Endothelial cell of umbilical vein (primary cell): ENCODE measurements around the gene GOLPH3L. TPM values are rescaled to one million over a fixed set of nuclear protein-coding genes. Genes with fewer than 3 reads are reported as not detected.

Experiments used
- BruUV-seq: library from RNA; stranded (reverse); fragments of 400-500 nt; replicated peaks from 2 replicates; lab custom pipeline; 2021; lab: Mats Ljungman, UMichigan
- CTCF ChIA-PET: fragments of 300-600, 350-600 bp; sonication (Branson Sonifier 250); formaldehyde crosslinking; loops from one replicate; lab custom pipeline; 2021; ENCODE audit warnings: antibody characterized with exemption, inconsistent platforms; lab: Charles Lee
- POLR2A ChIA-PET: fragments of 300-600, 350-600 bp; sonication (Branson Sonifier 250); formaldehyde crosslinking; loops from one replicate; lab custom pipeline; 2021; ENCODE audit warnings: antibody characterized with exemption, inconsistent platforms; lab: Charles Lee
- DNase-seq: peaks from one replicate; pipeline ENCODE4 v3.0.0-alpha.2; 2011; ENCODE audit warnings: low read depth, low spot score
- FAIRE-seq: peaks from 2 replicates; lab custom pipeline; 2011; peaks lifted over from hg19 to GRCh38; lab: Jason Lieb, UNC
- H2AFZ ChIP-seq: 2 replicates; pipeline ENCODE4 v1.6.0; 2012; ENCODE audit warnings: low read depth, low read length, control low read depth, inconsistent platforms
- H3K27ac ChIP-seq: 2 replicates; pipeline ENCODE4 v1.5.1; 2011; ENCODE audit warnings: low read depth, mild to moderate bottlenecking, control low read depth, low read length, moderate library complexity; ENCODE audit not compliant: insufficient read depth
- H3K27me3 ChIP-seq, 2 experiments: 2 replicates each; pipeline versions ENCODE4 v1.6.0 to v1.6.1; 2011; ENCODE audit warnings: low read length in 2 of 2, mixed read lengths in 1 of 2; ENCODE audit not compliant: control insufficient read depth in 2 of 2, insufficient read depth in 2 of 2
- H3K36me3 ChIP-seq, 2 experiments: 2 replicates in 1 of 2; 3 replicates in 1 of 2; pipeline ENCODE4 v1.5.1; 2011; ENCODE audit warnings: low read length in 2 of 2, mild to moderate bottlenecking in 1 of 2, moderate library complexity in 1 of 2; ENCODE audit not compliant: control insufficient read depth in 2 of 2, insufficient read depth in 2 of 2; ENCODE audit errors: extremely low read depth in 1 of 2
- H3K4me1 ChIP-seq: 3 replicates; pipeline ENCODE4 v1.5.1; 2011; ENCODE audit warnings: mild to moderate bottlenecking, low read length; ENCODE audit not compliant: control insufficient read depth, insufficient read depth; ENCODE audit errors: extremely low read depth
- H3K4me2 ChIP-seq: 2 replicates; pipeline ENCODE4 v1.6.1; 2011; ENCODE audit warnings: low read length, control low read depth, mixed read lengths; ENCODE audit not compliant: insufficient read depth
- H3K4me3 ChIP-seq, 3 experiments: fragments of 200-600 bp in 1 of 3; sonication (generic), shearing (Covaris generic) in 1 of 3; replicated peaks in 1 of 3; 2 replicates each; pipeline ENCODE4 v1.5.1; 2011 to 2016; ENCODE audit warnings: control low read depth in 3 of 3, low read length in 3 of 3, mild to moderate bottlenecking in 2 of 3, inconsistent platforms in 1 of 3, low read depth in 1 of 3, moderate library complexity in 1 of 3; ENCODE audit not compliant: insufficient read depth in 1 of 3
- H3K79me2 ChIP-seq: 2 replicates; pipeline ENCODE4 v1.6.0; 2012; ENCODE audit warnings: low read length, inconsistent platforms; ENCODE audit not compliant: control insufficient read depth, insufficient read depth
- H3K9ac ChIP-seq: replicated peaks from 2 replicates; pipeline ENCODE3; 2011; ENCODE audit warnings: low read length, control low read depth; ENCODE audit not compliant: insufficient read depth; ENCODE audit errors: extremely low read depth
- H3K9me1 ChIP-seq: replicated peaks from 3 replicates; pipeline ENCODE4 v1.6.0; 2011; ENCODE audit warnings: mild to moderate bottlenecking, low read length; ENCODE audit not compliant: control insufficient read depth, insufficient read depth; ENCODE audit errors: extremely low read depth
- H3K9me3 ChIP-seq: replicated peaks from 2 replicates; pipeline ENCODE4 v1.5.1; 2012; ENCODE audit warnings: low read length, inconsistent platforms; ENCODE audit not compliant: control insufficient read depth, insufficient read depth
- H4K20me1 ChIP-seq: replicated peaks from 2 replicates; pipeline ENCODE3; 2011; ENCODE audit warnings: mild to moderate bottlenecking, low read length; ENCODE audit not compliant: control insufficient read depth, insufficient read depth; ENCODE audit errors: extremely low read depth
- EZH2 ChIP-seq: IDR thresholded peaks from 2 replicates; pipeline ENCODE4 v1.6.1; 2012; ENCODE audit warnings: borderline replicate concordance, low read depth, mild to moderate bottlenecking, moderate library complexity, low read length, inconsistent platforms; ENCODE audit not compliant: severe bottlenecking
- JUN ChIP-seq: IDR thresholded peaks from 2 replicates; pipeline ENCODE4 v1.6.1; 2011; ENCODE audit warnings: borderline replicate concordance, low read depth; ENCODE audit not compliant: insufficient read length, insufficient read depth
- dilution Hi-C: fragments of 300-500 bp; cut with MboI; formaldehyde crosslinking; loops from one replicate; pipeline ENCODE4 v1.15.0; 2019; ENCODE audit warnings: low sequenced_read_pairs; ENCODE audit not compliant: extremely low pct_ligation_motif_present
- intact Hi-C: fragments of 100-400 bp; cut with micrococcal nuclease; formaldehyde crosslinking; loops from one replicate; pipeline ENCODE4 v1.10.0; 2022
- polyA plus RNA-seq, 4 experiments: library from polyadenylated mRNA; depleted of rRNA in 3 of 4; stranded (reverse) in 3 of 4; unstranded in 1 of 4; fragments of >200 nt; gene quantifications; 2 replicates each; pipeline versions ENCODE4 v1.2.1 to v1.2.3, GENCODE V29; 2011 to 2012; ENCODE audit warnings: missing spikeins in 1 of 4
- total RNA-seq: library from RNA; stranded (reverse); gene quantifications from 2 replicates; pipeline ENCODE4 v1.2.3, GENCODE V29; 2021
- TF ChIP-seq, protein P1 (sequence below): IDR thresholded peaks from 2 replicates; pipeline ENCODE4 v1.6.1; 2011; ENCODE audit not compliant: insufficient read depth, insufficient read length

Gene GOLPH3L
- total and polyA plus RNA-seq, 2 donors (not counting 3 experiments of a cell fraction or from before 2014, with no cell fraction given), result 15.7 to 34.9 TPM

DNA sequence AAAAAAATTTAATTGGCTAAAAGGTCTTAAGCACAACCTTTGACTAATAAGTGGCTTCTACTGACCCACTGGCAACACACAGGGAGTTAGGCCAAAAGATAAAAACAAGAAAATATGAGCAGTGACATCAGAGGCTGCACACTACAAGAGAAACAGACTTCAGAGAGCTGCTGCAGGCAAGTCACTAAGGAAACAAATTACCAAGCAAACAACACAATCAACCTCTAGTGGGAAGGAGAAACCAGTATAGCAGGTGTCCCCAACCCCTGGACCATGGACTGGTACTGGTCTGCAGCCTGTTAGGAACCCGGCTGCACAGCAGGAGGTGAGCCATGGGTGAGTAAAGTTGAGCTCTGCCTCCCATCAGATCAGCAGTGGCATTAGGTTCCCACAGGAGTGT lies 46.8 kb downstream of the GOLPH3L start:
- intact Hi-C loops (loop anchor here (10.0 kb wide), 1 partner anchor 65 kb away; no protein-coding TSS in a partner anchor), dilution Hi-C loops (no loop called here)
- H2AFZ ChIP-seq, result no peak overlapping the region
- no peak overlapping the region for H3K27ac ChIP-seq
- no TSS peak for BruUV-seq
- no peak overlapping the region for H3K4me2 ChIP-seq
- H3K9ac ChIP-seq, result no peak overlapping the region
- no peaks in the 10 kb centered on the region for H3K9me3 ChIP-seq
- H3K4me3 ChIP-seq, result no peak overlapping the region
- TF ChIP-seq, protein P1, sequence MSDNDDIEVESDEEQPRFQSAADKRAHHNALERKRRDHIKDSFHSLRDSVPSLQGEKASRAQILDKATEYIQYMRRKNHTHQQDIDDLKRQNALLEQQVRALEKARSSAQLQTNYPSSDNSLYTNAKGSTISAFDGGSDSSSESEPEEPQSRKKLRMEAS, result no peak
- no peak for TF ChIP-seq EZH2
- TF ChIP-seq JUN, result no peak
- no peaks in the 10 kb centered on the region for H3K9me1 ChIP-seq
- no peak for DNase-seq
- POLR2A ChIA-PET, result no interaction called here
- CTCF ChIA-PET, result interaction anchor here (3.0 kb wide), 1 partner anchor 163 kb away, joined by 8 read pairs; no protein-coding TSS in a partner anchor
- no peaks in the 10 kb centered on the region for H4K20me1 ChIP-seq
- no peak for FAIRE-seq
- no peaks in the 10 kb centered on the region for H3K4me1 ChIP-seq
- H3K36me3 ChIP-seq, result peaks cover 17 to 19% of the 10 kb centered on the region in 2 experiments
- H3K27me3 ChIP-seq, result no peaks in the 10 kb centered on the region
- no peaks in the 10 kb centered on the region for H3K79me2 ChIP-seq

DNA sequence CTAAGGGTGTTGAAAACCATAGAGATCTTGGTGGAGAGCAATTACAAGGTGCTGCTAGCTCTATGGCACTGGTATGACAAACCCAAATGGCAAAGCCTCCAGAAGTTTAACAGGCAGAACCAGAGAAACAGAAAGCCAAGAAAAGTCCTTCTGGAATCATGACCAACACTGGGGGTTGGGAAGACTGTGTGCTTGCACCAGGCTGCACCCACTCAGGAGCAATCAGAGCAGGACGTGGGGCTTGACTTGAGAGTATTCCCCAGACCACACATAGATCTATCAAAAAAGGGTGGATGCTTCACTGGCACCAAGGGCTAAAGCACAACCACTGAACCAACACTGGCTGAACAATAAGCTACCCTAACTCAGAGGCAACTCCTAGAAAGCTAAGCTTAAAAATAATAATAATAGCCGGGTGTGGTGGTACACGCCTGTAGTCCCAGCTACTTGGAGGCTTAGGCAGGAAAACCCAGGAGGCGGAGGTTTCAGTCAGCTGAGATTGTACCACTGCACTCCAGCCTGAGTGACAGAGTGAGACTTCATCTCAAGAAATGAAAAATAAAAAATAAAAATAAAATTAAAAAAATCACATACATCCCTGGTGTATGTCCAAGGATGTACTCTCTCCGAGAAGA lies 47.4 kb downstream of the GOLPH3L start:
- Histone ChIP-seq H3K27me3 (no peaks in the 10 kb centered on the region), H3K36me3 (peaks cover 17 to 19% of the 10 kb centered on the region in 2 experiments), H2AFZ (no peak overlapping the region), H3K9me3 (no peaks in the 10 kb centered on the region), H3K4me1 (no peaks in the 10 kb centered on the region), H3K9me1 (no peaks in the 10 kb centered on the region), H3K4me2 (no peak overlapping the region), H3K9ac (no peak overlapping the region), H3K79me2 (no peaks in the 10 kb centered on the region), H4K20me1 (no peaks in the 10 kb centered on the region), H3K27ac (no peak overlapping the region), H3K4me3 (no peak overlapping the region)
- intact Hi-C loops, result loop anchor here (10.0 kb wide), 1 partner anchor 65 kb away; no protein-coding TSS in a partner anchor
- CTCF ChIA-PET, result interaction anchor here (3.0 kb wide), 1 partner anchor 163 kb away, joined by 8 read pairs; no protein-coding TSS in a partner anchor
- BruUV-seq, result no TSS peak
- POLR2A ChIA-PET, result no interaction called here
- FAIRE-seq, result no peak
- TF ChIP-seq JUN (no peak), EZH2 (no peak)
- dilution Hi-C loops, result no loop called here
- DNase-seq, result no peak
